Activated naive CD8-positive, alpha-beta T cell treated with anti-CD3 and anti-CD28 coated beads, Interleukin-2, amount 50 U/mL, for 24 hours (primary cell): ENCODE data around the gene CFC1B.
"Not testable (repeated sequence)": the region's sequence is repeated elsewhere in the genome, so short reads cannot be mapped to it uniquely, and the experiment has no call there.

Source experiments
- ATAC-seq: fragments of 150-1000 bp; cut with Tn5 transposase; one replicate; pipeline ENCODE4 v1.10.0; 2021
- DNase-seq: peaks from one replicate; pipeline ENCODE4 v3.0.0; 2021
- H3K27ac Mint-ChIP-seq: one replicate; pipeline ENCODE4 v1.8.0; 2021; ENCODE audit warnings: mild to moderate bottlenecking, mixed read lengths
- H3K27me3 Mint-ChIP-seq: one replicate; pipeline ENCODE4 v1.8.0; 2021; ENCODE audit warnings: mixed read lengths
- H3K36me3 Mint-ChIP-seq: one replicate; pipeline ENCODE4 v1.8.0; 2021; ENCODE audit warnings: low read depth, mixed read lengths
- H3K4me1 Mint-ChIP-seq: one replicate; pipeline ENCODE4 v1.8.0; 2021; ENCODE audit warnings: mixed read lengths
- H3K4me3 Mint-ChIP-seq: one replicate; pipeline ENCODE4 v1.8.0; 2021; ENCODE audit warnings: mild to moderate bottlenecking, moderate library complexity, mixed read lengths
- H3K9me3 Mint-ChIP-seq: one replicate; pipeline ENCODE4 v1.8.0; 2021; ENCODE audit warnings: mixed read lengths

Gene CFC1B

DNA sequence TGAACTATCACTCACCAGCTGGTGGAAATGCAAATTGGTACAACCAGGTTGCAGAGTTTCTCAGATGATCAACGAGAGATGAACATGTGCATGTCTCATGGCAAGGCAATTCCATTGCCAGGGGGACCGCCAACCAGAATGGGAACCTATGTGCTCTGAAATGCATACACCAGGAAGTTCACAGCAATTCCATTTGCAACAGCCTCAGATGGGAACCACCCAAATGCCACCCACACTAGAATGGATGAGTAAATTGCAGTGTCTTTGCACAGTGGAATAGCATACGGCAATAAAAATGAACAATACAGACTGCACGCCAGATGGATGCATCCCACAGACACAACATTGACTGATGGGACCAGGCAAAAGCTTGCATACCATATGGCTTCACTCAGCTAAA lies 21.8 kb downstream of the CFC1B start:
- H3K27ac Mint-ChIP-seq, H3K4me3 Mint-ChIP-seq, ATAC-seq, H3K9me3 Mint-ChIP-seq, H3K27me3 Mint-ChIP-seq, H3K4me1 Mint-ChIP-seq, DNase-seq, H3K36me3 Mint-ChIP-seq: not testable (repeated sequence)

DNA sequence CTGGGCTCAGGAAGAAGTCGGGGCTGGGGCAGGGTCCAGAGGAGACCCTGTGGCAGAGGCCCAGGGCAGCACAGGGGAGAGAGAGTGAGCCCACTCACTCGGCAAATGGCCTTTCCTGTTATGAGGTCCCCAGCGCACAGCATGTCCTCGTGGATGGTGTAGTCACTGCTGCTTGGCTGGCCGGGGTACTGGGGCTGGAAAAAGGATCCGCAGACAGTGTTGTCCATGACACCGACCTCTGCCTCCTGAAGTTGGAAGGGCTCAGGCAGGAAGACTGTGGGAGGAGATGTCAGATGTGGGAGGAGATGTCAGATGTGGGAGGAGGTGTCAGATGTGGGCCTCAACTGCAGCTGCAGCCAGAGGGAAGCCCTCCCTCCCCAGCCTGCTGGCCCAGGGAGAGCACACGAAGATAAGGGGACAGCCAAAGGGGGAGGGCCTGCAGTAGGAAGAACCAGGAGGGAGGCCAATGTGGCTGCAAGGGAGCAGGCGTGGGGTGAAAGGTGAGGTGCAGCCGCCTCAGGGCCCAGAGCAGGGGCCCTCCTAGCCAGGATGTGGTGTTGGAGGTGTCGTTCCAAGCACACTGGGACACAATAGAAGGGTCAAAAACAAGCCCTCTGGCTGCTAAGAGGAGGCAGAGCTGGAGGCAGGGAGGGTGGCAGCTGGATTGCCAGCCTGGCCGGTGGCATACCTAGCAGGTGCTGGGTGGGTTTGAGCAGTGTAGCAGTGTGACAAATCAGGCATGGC lies 22.9 kb downstream of the CFC1B start:
- not testable (repeated sequence) for H3K36me3 Mint-ChIP-seq, H3K4me3 Mint-ChIP-seq, H3K9me3 Mint-ChIP-seq, H3K27ac Mint-ChIP-seq, H3K27me3 Mint-ChIP-seq, DNase-seq, ATAC-seq, H3K4me1 Mint-ChIP-seq

DNA sequence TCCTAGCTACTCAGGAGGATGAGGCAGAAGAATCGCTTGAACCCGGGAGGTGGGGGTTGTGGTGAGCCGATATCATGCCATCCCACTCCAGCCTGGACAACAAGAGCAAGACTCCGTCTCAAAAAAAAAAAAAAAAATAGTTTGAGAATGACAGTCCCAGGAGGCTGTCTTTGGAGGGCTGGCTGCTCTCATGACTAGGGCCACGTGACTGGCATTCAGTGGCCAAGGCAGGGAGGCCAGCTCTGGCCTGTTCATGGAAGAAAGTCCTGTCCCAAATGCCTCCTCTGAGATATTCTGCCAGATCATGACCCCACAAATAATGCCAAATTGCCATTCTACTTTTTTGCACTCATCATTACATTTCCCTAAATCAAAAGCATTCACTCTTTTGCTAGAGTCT lies 24.0 kb downstream of the CFC1B start:
- DNase-seq, H3K27ac Mint-ChIP-seq, H3K4me3 Mint-ChIP-seq, H3K36me3 Mint-ChIP-seq, H3K9me3 Mint-ChIP-seq, ATAC-seq, H3K4me1 Mint-ChIP-seq, H3K27me3 Mint-ChIP-seq: not testable (repeated sequence)

DNA sequence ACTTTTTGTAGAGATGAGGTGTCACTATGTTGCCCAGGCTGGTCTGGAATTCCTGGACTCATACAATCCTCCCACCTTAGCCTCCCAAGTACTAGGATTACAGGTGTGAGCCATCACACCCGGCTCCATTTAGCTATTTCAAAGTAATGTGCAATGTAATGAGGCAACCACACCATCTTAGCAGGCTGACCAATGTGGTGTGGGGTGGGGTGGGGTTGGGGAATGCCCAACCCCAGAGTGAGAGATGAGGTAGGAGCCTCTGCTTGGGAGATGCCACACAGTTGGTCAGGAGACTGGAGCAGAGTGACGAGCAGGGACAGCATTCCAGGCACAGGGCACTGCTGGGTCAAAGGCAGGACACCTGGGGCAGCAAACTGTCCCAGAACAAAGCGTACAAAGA lies 27.4 kb downstream of the CFC1B start:
- not testable (repeated sequence) for H3K4me1 Mint-ChIP-seq, H3K9me3 Mint-ChIP-seq, ATAC-seq, H3K36me3 Mint-ChIP-seq, H3K27ac Mint-ChIP-seq, H3K4me3 Mint-ChIP-seq, H3K27me3 Mint-ChIP-seq, DNase-seq

DNA sequence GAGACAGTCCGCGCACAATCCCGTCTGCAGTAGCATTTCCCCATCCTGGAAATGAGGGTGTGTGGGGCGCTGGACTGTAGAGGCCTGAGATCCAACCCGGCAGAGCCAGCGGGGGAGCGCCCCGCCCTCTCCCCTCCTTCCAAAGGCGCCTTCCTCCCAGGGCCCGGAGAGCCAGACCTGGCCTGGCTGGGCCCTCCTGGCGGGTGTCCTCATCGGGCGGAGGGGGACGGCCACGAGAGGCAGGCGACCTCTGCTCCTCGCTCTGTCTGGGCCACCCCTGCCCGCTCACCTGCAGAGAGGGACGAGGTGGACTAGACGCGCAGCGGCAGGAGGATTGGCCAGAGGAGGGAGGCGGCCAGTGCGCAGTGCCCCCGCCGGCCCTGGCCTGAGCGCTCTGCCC lies 28.5 kb downstream of the CFC1B start:
- DNase-seq, H3K27me3 Mint-ChIP-seq, H3K4me1 Mint-ChIP-seq, H3K9me3 Mint-ChIP-seq, H3K36me3 Mint-ChIP-seq, ATAC-seq, H3K27ac Mint-ChIP-seq, H3K4me3 Mint-ChIP-seq: not testable (repeated sequence)

DNA sequence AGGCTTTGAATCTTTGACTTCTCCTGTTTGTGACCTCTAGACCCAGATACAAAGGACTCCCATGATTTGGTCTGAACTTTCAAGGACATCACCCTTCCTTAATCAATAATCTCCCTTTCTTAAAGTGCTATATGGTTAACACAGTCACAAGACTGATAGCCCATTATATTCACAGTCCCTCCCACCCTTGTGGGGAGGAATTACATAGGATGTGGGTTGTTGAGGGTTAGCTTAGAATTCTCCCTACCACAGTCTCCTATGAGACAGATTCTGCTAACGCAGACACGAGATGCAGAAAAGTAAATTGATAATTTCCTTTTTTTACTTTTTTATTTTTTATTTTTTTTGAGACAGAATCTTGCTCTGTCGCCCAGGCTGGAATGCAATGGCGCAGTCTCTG lies 33.2 kb downstream of the CFC1B start:
- H3K27me3 Mint-ChIP-seq, ATAC-seq, H3K27ac Mint-ChIP-seq, H3K9me3 Mint-ChIP-seq, H3K4me1 Mint-ChIP-seq, DNase-seq, H3K36me3 Mint-ChIP-seq, H3K4me3 Mint-ChIP-seq: not testable (repeated sequence)

DNA sequence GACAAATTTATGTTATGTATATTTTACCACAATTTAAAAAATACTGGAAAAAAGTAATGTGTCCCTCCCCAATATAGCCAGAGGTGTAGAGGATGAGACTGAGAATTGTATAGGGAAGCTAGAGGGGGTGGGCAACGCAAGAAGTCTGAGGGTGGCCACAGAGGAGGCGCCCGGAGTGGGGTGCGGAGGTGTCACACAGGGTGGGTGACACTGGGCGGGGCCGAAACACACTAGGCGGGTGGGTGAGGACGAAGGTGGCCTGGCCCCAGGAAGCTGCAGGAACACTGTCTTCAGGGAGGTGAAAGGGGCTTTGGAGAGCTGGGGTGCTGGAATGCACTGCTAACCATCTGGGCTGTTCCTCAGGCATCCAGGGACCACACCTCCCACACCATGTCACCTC lies 35.4 kb downstream of the CFC1B start:
- H3K36me3 Mint-ChIP-seq, H3K4me3 Mint-ChIP-seq, H3K27ac Mint-ChIP-seq, DNase-seq, H3K4me1 Mint-ChIP-seq, ATAC-seq, H3K27me3 Mint-ChIP-seq, H3K9me3 Mint-ChIP-seq: not testable (repeated sequence)

DNA sequence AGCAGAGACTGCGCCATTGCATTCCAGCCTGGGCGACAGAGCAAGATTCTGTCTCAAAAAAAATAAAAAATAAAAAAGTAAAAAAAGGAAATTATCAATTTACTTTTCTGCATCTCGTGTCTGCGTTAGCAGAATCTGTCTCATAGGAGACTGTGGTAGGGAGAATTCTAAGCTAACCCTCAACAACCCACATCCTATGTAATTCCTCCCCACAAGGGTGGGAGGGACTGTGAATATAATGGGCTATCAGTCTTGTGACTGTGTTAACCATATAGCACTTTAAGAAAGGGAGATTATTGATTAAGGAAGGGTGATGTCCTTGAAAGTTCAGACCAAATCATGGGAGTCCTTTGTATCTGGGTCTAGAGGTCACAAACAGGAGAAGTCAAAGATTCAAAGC lies 45.1 kb downstream of the CFC1B start:
- DNase-seq, H3K4me3 Mint-ChIP-seq, H3K9me3 Mint-ChIP-seq, H3K27ac Mint-ChIP-seq, H3K36me3 Mint-ChIP-seq, ATAC-seq, H3K4me1 Mint-ChIP-seq, H3K27me3 Mint-ChIP-seq: not testable (repeated sequence)

DNA sequence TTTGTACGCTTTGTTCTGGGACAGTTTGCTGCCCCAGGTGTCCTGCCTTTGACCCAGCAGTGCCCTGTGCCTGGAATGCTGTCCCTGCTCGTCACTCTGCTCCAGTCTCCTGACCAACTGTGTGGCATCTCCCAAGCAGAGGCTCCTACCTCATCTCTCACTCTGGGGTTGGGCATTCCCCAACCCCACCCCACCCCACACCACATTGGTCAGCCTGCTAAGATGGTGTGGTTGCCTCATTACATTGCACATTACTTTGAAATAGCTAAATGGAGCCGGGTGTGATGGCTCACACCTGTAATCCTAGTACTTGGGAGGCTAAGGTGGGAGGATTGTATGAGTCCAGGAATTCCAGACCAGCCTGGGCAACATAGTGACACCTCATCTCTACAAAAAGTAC lies 50.9 kb downstream of the CFC1B start:
- not testable (repeated sequence) for H3K4me3 Mint-ChIP-seq, DNase-seq, H3K36me3 Mint-ChIP-seq, H3K27me3 Mint-ChIP-seq, H3K27ac Mint-ChIP-seq, H3K9me3 Mint-ChIP-seq, ATAC-seq, H3K4me1 Mint-ChIP-seq

DNA sequence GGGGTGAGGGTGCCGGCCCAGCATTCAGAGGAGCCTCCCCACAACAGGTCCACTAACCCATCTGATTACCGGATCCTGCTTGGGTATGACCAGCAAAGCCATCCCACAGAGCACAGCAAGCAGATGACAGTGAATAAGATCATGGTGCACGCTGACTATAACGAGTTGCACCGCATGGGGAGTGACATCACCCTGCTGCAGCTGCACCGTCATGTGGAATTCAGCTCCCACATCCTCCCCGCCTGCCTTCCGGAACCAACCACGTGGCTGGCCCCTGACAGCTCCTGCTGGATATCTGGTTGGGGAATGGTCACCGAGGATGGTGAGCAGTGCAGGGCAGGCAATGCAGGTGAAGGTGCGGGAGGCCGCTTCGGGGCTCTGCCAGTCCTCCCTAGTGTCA lies 53.2 kb downstream of the CFC1B start:
- not testable (repeated sequence) for DNase-seq, ATAC-seq, H3K27ac Mint-ChIP-seq, H3K4me3 Mint-ChIP-seq, H3K27me3 Mint-ChIP-seq, H3K9me3 Mint-ChIP-seq, H3K4me1 Mint-ChIP-seq, H3K36me3 Mint-ChIP-seq

DNA sequence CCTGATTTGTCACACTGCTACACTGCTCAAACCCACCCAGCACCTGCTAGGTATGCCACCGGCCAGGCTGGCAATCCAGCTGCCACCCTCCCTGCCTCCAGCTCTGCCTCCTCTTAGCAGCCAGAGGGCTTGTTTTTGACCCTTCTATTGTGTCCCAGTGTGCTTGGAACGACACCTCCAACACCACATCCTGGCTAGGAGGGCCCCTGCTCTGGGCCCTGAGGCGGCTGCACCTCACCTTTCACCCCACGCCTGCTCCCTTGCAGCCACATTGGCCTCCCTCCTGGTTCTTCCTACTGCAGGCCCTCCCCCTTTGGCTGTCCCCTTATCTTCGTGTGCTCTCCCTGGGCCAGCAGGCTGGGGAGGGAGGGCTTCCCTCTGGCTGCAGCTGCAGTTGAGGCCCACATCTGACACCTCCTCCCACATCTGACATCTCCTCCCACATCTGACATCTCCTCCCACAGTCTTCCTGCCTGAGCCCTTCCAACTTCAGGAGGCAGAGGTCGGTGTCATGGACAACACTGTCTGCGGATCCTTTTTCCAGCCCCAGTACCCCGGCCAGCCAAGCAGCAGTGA lies 55.3 kb downstream of the CFC1B start:
- H3K4me1 Mint-ChIP-seq, H3K27me3 Mint-ChIP-seq, H3K4me3 Mint-ChIP-seq, ATAC-seq, H3K27ac Mint-ChIP-seq, DNase-seq, H3K36me3 Mint-ChIP-seq, H3K9me3 Mint-ChIP-seq: not testable (repeated sequence)

DNA sequence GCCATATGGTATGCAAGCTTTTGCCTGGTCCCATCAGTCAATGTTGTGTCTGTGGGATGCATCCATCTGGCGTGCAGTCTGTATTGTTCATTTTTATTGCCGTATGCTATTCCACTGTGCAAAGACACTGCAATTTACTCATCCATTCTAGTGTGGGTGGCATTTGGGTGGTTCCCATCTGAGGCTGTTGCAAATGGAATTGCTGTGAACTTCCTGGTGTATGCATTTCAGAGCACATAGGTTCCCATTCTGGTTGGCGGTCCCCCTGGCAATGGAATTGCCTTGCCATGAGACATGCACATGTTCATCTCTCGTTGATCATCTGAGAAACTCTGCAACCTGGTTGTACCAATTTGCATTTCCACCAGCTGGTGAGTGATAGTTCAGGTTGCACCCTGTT lies 56.5 kb downstream of the CFC1B start:
- not testable (repeated sequence) for H3K9me3 Mint-ChIP-seq, ATAC-seq, H3K27me3 Mint-ChIP-seq, H3K4me1 Mint-ChIP-seq, DNase-seq, H3K27ac Mint-ChIP-seq, H3K36me3 Mint-ChIP-seq, H3K4me3 Mint-ChIP-seq
